SU-DHL-6 (cell line): ENCODE data around the gene ATF6B.

Source experiments
- H2AFZ ChIP-seq: fragments of 200-600 bp; sonication (generic); 2 replicates; pipeline ENCODE4 v1.6.1; 2014; ENCODE audit warnings: low read depth, mild to moderate bottlenecking, moderate library complexity, mixed read lengths, antibody characterized with exemption, low read length; ENCODE audit not compliant: severe bottlenecking
- H3F3A ChIP-seq: fragments of 200-600 bp; shearing (Covaris generic); 2 replicates; pipeline ENCODE4 v1.6.0; 2016; ENCODE audit warnings: antibody characterized with exemption, mild to moderate bottlenecking; ENCODE audit not compliant: insufficient read depth
- H3K27ac ChIP-seq: fragments of 200-600 bp; sonication (generic); 2 replicates; pipeline ENCODE4 v1.5.1; 2016; ENCODE audit warnings: low read depth, mild to moderate bottlenecking, low read length, moderate library complexity, mixed read lengths
- H3K27me3 ChIP-seq: fragments of 200-600 bp; sonication (generic), shearing (Covaris generic); 2 replicates; pipeline ENCODE4 v1.6.0; 2014; ENCODE audit warnings: mild to moderate bottlenecking, low read length
- H3K36me3 ChIP-seq: fragments of 200-600 bp; sonication (generic); 2 replicates; pipeline ENCODE4 v1.6.1; 2014; ENCODE audit warnings: mild to moderate bottlenecking, low read length, mixed read lengths
- H3K4me2 ChIP-seq: fragments of 300-600, 200-600 bp; shearing (Covaris generic), sonication (generic); 2 replicates; pipeline ENCODE4 v1.6.0; 2014; ENCODE audit warnings: low read length, low read depth, mild to moderate bottlenecking; ENCODE audit not compliant: poor library complexity, severe bottlenecking
- H3K4me3 ChIP-seq: fragments of 200-600 bp; sonication (generic); 2 replicates; pipeline ENCODE4 v1.5.1; 2014; ENCODE audit warnings: antibody characterized with exemption, low read length, mild to moderate bottlenecking, mixed read lengths; ENCODE audit not compliant: insufficient read depth, poor library complexity, severe bottlenecking
- H3K79me2 ChIP-seq: fragments of 200-600 bp; sonication (generic); 2 replicates; pipeline ENCODE4 v1.6.1; 2014; ENCODE audit warnings: mild to moderate bottlenecking, low read length, moderate library complexity; ENCODE audit not compliant: insufficient read depth
- H3K9ac ChIP-seq: fragments of 200-600 bp; sonication (generic); 2 replicates; pipeline ENCODE4 v1.7.0; 2014; ENCODE audit warnings: mild to moderate bottlenecking, low read length
- H3K9me2 ChIP-seq: fragments of 200-600 bp; sonication (generic); replicated peaks from 2 replicates; pipeline ENCODE4 v1.6.1; 2014; ENCODE audit warnings: low read length; ENCODE audit not compliant: insufficient read depth
- H3K9me3 ChIP-seq: fragments of 200-600 bp; sonication (generic); 2 replicates; pipeline ENCODE4 v1.6.1; 2014; ENCODE audit warnings: low read length, mixed read lengths; ENCODE audit not compliant: insufficient read depth
- H4K20me1 ChIP-seq: fragments of 200-600 bp; sonication (generic); 2 replicates; pipeline ENCODE4 v1.6.1; 2014; ENCODE audit warnings: low read depth, mild to moderate bottlenecking, antibody characterized with exemption, low read length, moderate library complexity, mixed read lengths
- CTCF ChIP-seq: fragments of 200-600 bp; sonication (generic); IDR thresholded peaks from one replicate; pipeline ENCODE4 v1.5.1; 2017; ENCODE audit warnings: antibody characterized with exemption, mild to moderate bottlenecking, low read length, moderate library complexity; ENCODE audit not compliant: insufficient read depth, poor library complexity, severe bottlenecking
- EZH2phosphoT487 ChIP-seq: fragments of 200-600 bp; sonication (generic), shearing (Covaris generic); conservative IDR thresholded peaks from 2 replicates; pipeline ENCODE4 v1.6.1; 2018; ENCODE audit warnings: mild to moderate bottlenecking, antibody characterized with exemption, low read length, moderate library complexity, mixed read lengths

Gene ATF6B

DNA sequence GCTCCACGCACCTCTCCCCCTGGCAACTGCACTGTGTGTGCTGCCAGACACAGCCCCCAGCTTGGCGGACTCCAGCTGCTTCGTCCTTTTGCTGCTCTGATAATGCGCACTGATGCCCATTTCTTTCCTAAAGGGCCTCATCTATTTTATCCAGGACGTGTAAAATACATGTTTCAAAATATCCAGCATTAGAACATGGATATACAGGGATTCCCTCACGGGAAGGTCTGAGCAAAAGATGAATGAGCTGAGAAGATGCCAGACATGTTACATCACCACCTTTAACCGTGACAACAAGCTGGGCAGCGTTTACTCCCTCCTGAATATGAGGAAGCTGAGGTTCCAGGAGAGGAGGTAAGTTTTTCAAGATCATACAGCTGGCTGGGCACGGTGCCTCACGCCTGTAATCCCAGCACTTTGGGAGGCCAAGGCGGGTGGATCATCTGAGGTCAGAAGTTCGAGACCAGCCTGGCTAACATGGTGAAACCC, 51.7 kb downstream of the ATF6B start:
- no peak overlapping the region for H3K4me2 ChIP-seq

DNA sequence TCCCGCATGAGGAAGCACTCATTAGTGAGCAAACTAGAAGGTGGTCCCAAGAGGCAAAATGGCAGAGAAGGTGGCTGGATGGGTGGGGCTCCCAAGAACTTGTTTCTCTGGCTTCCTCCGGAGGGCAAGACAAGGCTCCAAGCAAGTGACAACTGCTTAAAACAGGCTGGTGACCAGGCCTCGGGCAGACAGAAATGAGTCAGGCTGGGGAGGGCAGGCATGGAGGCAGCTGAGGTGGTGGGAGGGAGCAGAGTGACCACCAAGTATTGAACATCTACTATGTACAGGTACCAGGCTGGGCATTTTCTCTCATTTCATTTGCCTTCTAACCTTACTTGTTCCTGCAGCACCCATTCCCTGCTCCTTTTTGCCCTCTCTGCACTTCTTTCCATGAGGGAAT, 52.3 kb downstream of the ATF6B start:
- TF ChIP-seq CTCF (no peak), EZH2phosphoT487 (no peak)
- Histone ChIP-seq H3K27me3 (no peaks in the 10 kb centered on the region; the same call in 1 of the 2 replicates), H4K20me1 (no peaks in the 10 kb centered on the region), H3K27ac (no peak overlapping the region), H3K9ac (no peak overlapping the region), H3K79me2 (no peaks in the 10 kb centered on the region), H3K9me2 (no peaks in the 10 kb centered on the region), H3K4me3 (no peak overlapping the region), H3F3A (no peaks in the 10 kb centered on the region), H2AFZ (no peak overlapping the region), H3K9me3 (no peaks in the 10 kb centered on the region), H3K4me2 (no peak overlapping the region), H3K36me3 (no peaks in the 10 kb centered on the region)

More for the DNA sequence above, 51.7 kb downstream of the ATF6B start:
- no peaks in the 10 kb centered on the region for H4K20me1 ChIP-seq
- no peaks in the 10 kb centered on the region for H3K9me3 ChIP-seq
- H3K9me2 ChIP-seq = no peaks in the 10 kb centered on the region
- no peak overlapping the region for H3K9ac ChIP-seq
- no peak overlapping the region for H3K27ac ChIP-seq
- H2AFZ ChIP-seq = no peak overlapping the region
- no peaks in the 10 kb centered on the region; the same call in 1 of the 2 replicates for H3K27me3 ChIP-seq
- H3F3A ChIP-seq = no peaks in the 10 kb centered on the region
- no peaks in the 10 kb centered on the region for H3K79me2 ChIP-seq
- no peak overlapping the region for H3K4me3 ChIP-seq
- TF ChIP-seq EZH2phosphoT487 (no peak), CTCF (no peak)
- H3K36me3 ChIP-seq = no peaks in the 10 kb centered on the region

DNA sequence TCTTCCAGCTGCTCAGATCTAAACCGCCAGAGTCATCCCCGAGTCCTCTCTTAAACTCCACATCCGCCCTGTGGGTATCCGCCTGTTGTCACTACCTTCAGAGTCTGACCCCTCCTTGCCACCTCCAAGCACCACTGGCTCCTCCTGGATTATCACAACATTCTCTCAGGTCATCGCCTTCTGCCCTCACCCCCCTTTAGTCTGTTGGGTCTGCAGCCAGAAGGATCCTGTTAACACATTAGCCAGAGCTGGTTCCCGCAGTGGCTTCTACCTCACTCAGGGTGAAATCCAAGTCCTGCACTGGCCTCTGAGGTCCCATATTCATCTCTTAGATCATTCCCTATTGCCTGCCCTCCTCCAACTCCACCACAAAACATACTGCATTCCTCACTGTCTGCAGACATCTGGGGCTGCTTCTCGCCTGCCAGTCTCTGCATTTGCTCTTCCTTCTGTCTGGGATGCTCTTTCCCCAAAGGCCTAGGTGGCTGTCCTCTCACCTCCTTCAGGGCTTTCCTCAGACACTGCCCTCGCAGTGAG, 53.0 kb downstream of the ATF6B start:
- Histone ChIP-seq H3K9me2 (no peaks in the 10 kb centered on the region), H3K79me2 (no peaks in the 10 kb centered on the region), H4K20me1 (no peaks in the 10 kb centered on the region), H3K9me3 (no peaks in the 10 kb centered on the region), H3K4me2 (no peak overlapping the region), H2AFZ (no peak overlapping the region), H3K4me3 (no peak overlapping the region), H3K36me3 (no peaks in the 10 kb centered on the region), H3K9ac (no peak overlapping the region), H3K27ac (no peak overlapping the region), H3F3A (no peaks in the 10 kb centered on the region), H3K27me3 (no peaks in the 10 kb centered on the region; the same call in 1 of the 2 replicates)
- TF ChIP-seq CTCF (no peak), EZH2phosphoT487 (no peak)
